ENCODE results near the gene TTLL11. TPM values are rescaled to one million over a fixed set of nuclear protein-coding genes. Genes with fewer than 3 reads are reported as not detected.

TTLL11 gene
- total and polyA plus RNA-seq, 2 experiments from 2014 or later: 0.57 to 1.4 TPM

- TF ChIP-seq REST (IDR thresholded peaks at IDR 0.05; ENCODE audit: unreplicated experiment): no peak
Measured at GRCh38 chr9:121881920-121882500, 211.1 kb downstream of the TTLL11 start (continued).

- TF ChIP-seq JUNB (IDR thresholded peaks at IDR 0.05; ENCODE audit: unreplicated experiment) (no peak), ZNF114 (CRISPR knock-in tag; IDR thresholded peaks at IDR 0.05) (no peak), EZH2 (IDR thresholded peaks at IDR 0.05; ENCODE audit: low read depth, unreplicated experiment) (no peak)
- H3K4me1 Mint-ChIP-seq: peaks cover 10% of the 10 kb centered on the region
- Histone ChIP-seq H3K4me2 (no peak overlapping the region), H3K9me2 (ENCODE audit: insufficient read depth) (no peaks in the 10 kb centered on the region), H3K79me2 (replicated peaks; ENCODE audit: insufficient read depth) (no peaks in the 10 kb centered on the region), H3K27ac (ENCODE audit: low read depth) (no peak overlapping the region), H3K36me3 (ENCODE audit: insufficient read depth) (no peaks in the 10 kb centered on the region), H2AFZ (no peak overlapping the region), H3K27me3 (ENCODE audit: insufficient read depth) (no peaks in the 10 kb centered on the region), H4K20me1 (replicated peaks; ENCODE audit: insufficient read depth) (no peaks in the 10 kb centered on the region), H3K4me1 (ENCODE audit: insufficient read depth) (0 out of 2 replicates have a peak, but pooled peaks cover 7% of the 10 kb centered on the region), H3F3A (replicated peaks; ENCODE audit: low read depth) (no peaks in the 10 kb centered on the region), H3K4me3 (no peak overlapping the region)
- peaks cover 5% of the 10 kb centered on the region for H3K27me3 Mint-ChIP-seq (ENCODE audit: insufficient read depth, low read depth, poor library complexity)
- H3K27ac Mint-ChIP-seq: no peak overlapping the region
- H3K9me3 Mint-ChIP-seq: no peaks in the 10 kb centered on the region
- H3K36me3 Mint-ChIP-seq (ENCODE audit: low read depth): no peaks in the 10 kb centered on the region
- no peak overlapping the region for H3K4me3 Mint-ChIP-seq
- ATAC-seq (no peak), DNase-seq (ENCODE audit: low spot score) (no peak)
Measured at GRCh38 chr9:121880343-121880898, 212.7 kb downstream of the TTLL11 start.

GRCh38 chr9:121878271-121878822 is 214.8 kb downstream of the TTLL11 start:
- Histone ChIP-seq H2AFZ (no peak overlapping the region), H4K20me1 (replicated peaks; ENCODE audit: insufficient read depth) (no peaks in the 10 kb centered on the region), H3K9me2 (ENCODE audit: insufficient read depth) (no peaks in the 10 kb centered on the region), H3K27me3 (ENCODE audit: insufficient read depth) (no peaks in the 10 kb centered on the region), H3K79me2 (replicated peaks; ENCODE audit: insufficient read depth) (no peaks in the 10 kb centered on the region), H3K4me1 (ENCODE audit: insufficient read depth) (no peaks in the 10 kb centered on the region), H3K4me3 (no peak overlapping the region), H3K4me2 (no peak overlapping the region), H3K27ac (ENCODE audit: low read depth) (no peak overlapping the region), H3F3A (replicated peaks; ENCODE audit: low read depth) (no peaks in the 10 kb centered on the region), H3K36me3 (ENCODE audit: insufficient read depth) (no peaks in the 10 kb centered on the region)
- Mint-ChIP-seq H3K4me1 (peaks cover under 1% of the 10 kb centered on the region; the same call in 1 of the 3 replicates), H3K4me3 (no peak overlapping the region), H3K27me3 (ENCODE audit: insufficient read depth, low read depth, poor library complexity) (peaks cover 3% of the 10 kb centered on the region), H3K9me3 (no peaks in the 10 kb centered on the region), H3K27ac (no peak overlapping the region), H3K36me3 (ENCODE audit: low read depth) (no peaks in the 10 kb centered on the region)
- DNase-seq (ENCODE audit: low spot score) (no peak), ATAC-seq (no peak)
- TF ChIP-seq EZH2phosphoT487 (IDR thresholded peaks at IDR 0.05; ENCODE audit: unreplicated experiment) (no peak), CTCF (conservative IDR thresholded peaks at IDR 0.05; ENCODE audit: low read depth in 2 of 2) (no peak), EZH2 (IDR thresholded peaks at IDR 0.05; ENCODE audit: low read depth, unreplicated experiment) (no peak), ETS1 (IDR thresholded peaks at IDR 0.05) (no peak), REST (IDR thresholded peaks at IDR 0.05; ENCODE audit: unreplicated experiment) (no peak), ZNF331 (CRISPR knock-in tag; IDR thresholded peaks at IDR 0.05; ENCODE audit: low read depth) (no peak)
